ENCODE data around the gene HTRA3. TPM values are rescaled to one million over a fixed set of nuclear protein-coding genes. Genes with fewer than 3 reads are reported as not detected.
A peak's percentile ranks its signal among the peaks of the same experiment; 100 is the strongest.

Gene HTRA3
- polyA plus RNA-seq, 4 donors: 8.8 to 52.8 (median 13.6) TPM

- no peak for DNase-seq (ENCODE audit: low read depth in 4 of 4, low spot score in 3 of 4)
These were observed 52.2 kb downstream of the HTRA3 start for GRCh38 chr4:8321771-8322170.

- no peak for DNase-seq (ENCODE audit: low read depth in 4 of 4, low spot score in 3 of 4)
These were observed 53.5 kb downstream of the HTRA3 start for GRCh38 chr4:8322794-8323704.

GRCh38 chr4:8323947-8324555, 54.5 kb downstream of the HTRA3 start:
- DNase-seq (ENCODE audit: low read depth in 4 of 4, low spot score in 3 of 4): no peak

GRCh38 chr4:8324640-8325239, 55.2 kb downstream of the HTRA3 start:
- DNase-seq (ENCODE audit: low read depth in 4 of 4, low spot score in 3 of 4): no peak

GRCh38 chr4:8325291-8325973, 55.9 kb downstream of the HTRA3 start:
- no peak for DNase-seq (ENCODE audit: low read depth in 4 of 4, low spot score in 3 of 4)

GRCh38 chr4:8326206-8326605, 56.7 kb downstream of the HTRA3 start:
- no peak for DNase-seq (ENCODE audit: low read depth in 4 of 4, low spot score in 3 of 4)

- DNase-seq (ENCODE audit: low read depth in 4 of 4, low spot score in 3 of 4): no peak
These were observed 58.9 kb downstream of the HTRA3 start for GRCh38 chr4:8328456-8328855.

GRCh38 chr4:8328866-8329559, 59.5 kb downstream of the HTRA3 start:
- DNase-seq (ENCODE audit: low read depth in 4 of 4, low spot score in 3 of 4): no peak

GRCh38 chr4:8329560-8329858, 60.0 kb downstream of the HTRA3 start:
- DNase-seq (ENCODE audit: low read depth in 4 of 4, low spot score in 3 of 4): no peak

GRCh38 chr4:8329859-8330761, 60.6 kb downstream of the HTRA3 start:
- DNase-seq (ENCODE audit: low read depth in 4 of 4, low spot score in 3 of 4): no peak

- DNase-seq (ENCODE audit: low read depth in 4 of 4, low spot score in 3 of 4): no peak
These were observed 61.4 kb downstream of the HTRA3 start for GRCh38 chr4:8330821-8331574.

- no peak for DNase-seq (ENCODE audit: low read depth in 4 of 4, low spot score in 3 of 4)
These were observed 62.0 kb downstream of the HTRA3 start for GRCh38 chr4:8331575-8331955.

- no peak for DNase-seq (ENCODE audit: low read depth in 4 of 4, low spot score in 3 of 4)
These were observed 62.7 kb downstream of the HTRA3 start for GRCh38 chr4:8332038-8332857.

GRCh38 chr4:8332891-8333331, 63.4 kb downstream of the HTRA3 start:
- no peak for DNase-seq (ENCODE audit: low read depth in 4 of 4, low spot score in 3 of 4)

- no peak for DNase-seq (ENCODE audit: low read depth in 4 of 4, low spot score in 3 of 4)
These were observed 64.3 kb downstream of the HTRA3 start for GRCh38 chr4:8333726-8334460.

GRCh38 chr4:8334786-8335460, 65.4 kb downstream of the HTRA3 start:
- DNase-seq (ENCODE audit: low read depth in 4 of 4, low spot score in 3 of 4): peak in 1 of 4 donors; percentile 37

GRCh38 chr4:8335848-8336247, 66.3 kb downstream of the HTRA3 start:
- no peak for DNase-seq (ENCODE audit: low read depth in 4 of 4, low spot score in 3 of 4)

Data from left renal pelvis (tissue), 4 donors.